ENCODE results near the gene RAB31.
"Not testable (repeated sequence)": the region's sequence is repeated elsewhere in the genome, so short reads cannot be mapped to it uniquely, and the experiment has no call there.

The RAB31 gene

GRCh38 chr18:9768071-9768691 is 60.1 kb downstream of the RAB31 start:
- H4K91ac ChIP-seq (ENCODE audit: low read depth, low read length, poor library complexity); H3K27ac ChIP-seq (replicated peaks; ENCODE audit: low read length); H3K4ac ChIP-seq (ENCODE audit: low read length); H2AK5ac ChIP-seq (ENCODE audit: low read depth, low read length); H2AFZ ChIP-seq (ENCODE audit: low read length); H3K79me1 ChIP-seq (ENCODE audit: low read depth, low read length); H3K36me3 ChIP-seq (replicated peaks in 1 of 2; ENCODE audit: control insufficient read depth in 2 of 2, insufficient read depth in 2 of 2, low read length in 2 of 2); H2BK15ac ChIP-seq (ENCODE audit: low read length); H3K18ac ChIP-seq (ENCODE audit: low read length); H4K8ac ChIP-seq (ENCODE audit: low read depth, low read length); DNase-seq (ENCODE audit: low spot score); H2BK120ac ChIP-seq (ENCODE audit: low read depth, low read length); H3K23ac ChIP-seq (ENCODE audit: low read depth, low read length, poor library complexity); H3K9ac ChIP-seq (ENCODE audit: low read depth, low read length, poor library complexity); H3K4me2 ChIP-seq (ENCODE audit: insufficient read depth, low read length, poor library complexity, severe bottlenecking); H3K4me3 ChIP-seq (ENCODE audit: low read length in 2 of 2); H2BK12ac ChIP-seq (ENCODE audit: low read length); H3K9me3 ChIP-seq (replicated peaks in 1 of 2; ENCODE audit: control insufficient read depth in 2 of 2, insufficient read depth in 1 of 2, low read depth in 1 of 2, low read length in 2 of 2); H3K27me3 ChIP-seq (ENCODE audit: control insufficient read depth in 3 of 3, insufficient read depth in 3 of 3, low read depth in 1 of 3, low read length in 3 of 3); H2BK5ac ChIP-seq (ENCODE audit: low read length); H3K14ac ChIP-seq (ENCODE audit: low read length): not testable (repeated sequence)
- no CpG with 5 or more reads among the region's 2 CpGs for WGBS, 2 donors (ENCODE audit: extremely low coverage in 2 of 2, insufficient read length in 2 of 2, insufficient replicate concordance in 1 of 2)
- H3K4me1 ChIP-seq (ENCODE audit: control insufficient read depth in 2 of 2, insufficient read depth in 1 of 2, low read depth in 1 of 2, low read length in 2 of 2): peaks cover 6 to 11% of the 10 kb centered on the region in 2 donors

DNA sequence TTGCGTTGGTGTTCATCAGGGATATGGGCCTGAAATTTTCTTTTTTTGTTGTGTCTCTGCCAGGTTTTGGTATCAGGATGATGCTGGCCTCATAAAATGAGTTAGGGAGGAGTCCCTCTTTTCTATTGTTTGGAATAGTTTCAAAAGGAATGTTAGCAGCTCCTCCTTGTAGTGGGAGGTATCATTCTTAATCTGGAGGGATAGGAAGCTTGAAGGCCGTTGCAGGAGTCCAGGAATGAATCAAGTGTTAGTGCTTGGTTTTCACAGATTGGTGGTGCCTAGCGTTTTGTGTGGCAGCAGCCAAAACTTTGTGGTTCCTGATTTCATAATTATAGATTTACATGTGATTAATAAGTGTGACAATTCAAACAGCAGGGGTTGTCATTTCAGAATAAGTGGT is 62.0 kb downstream of the RAB31 start:
- H4K91ac ChIP-seq (ENCODE audit: low read depth, low read length, poor library complexity); DNase-seq (ENCODE audit: low spot score); H3K4me2 ChIP-seq (ENCODE audit: insufficient read depth, low read length, poor library complexity, severe bottlenecking); H2BK15ac ChIP-seq (ENCODE audit: low read length); H3K27ac ChIP-seq (replicated peaks; ENCODE audit: low read length); H3K79me1 ChIP-seq (ENCODE audit: low read depth, low read length); H2AFZ ChIP-seq (ENCODE audit: low read length); H2BK12ac ChIP-seq (ENCODE audit: low read length); H2AK5ac ChIP-seq (ENCODE audit: low read depth, low read length); H2BK5ac ChIP-seq (ENCODE audit: low read length); H3K9ac ChIP-seq (ENCODE audit: low read depth, low read length, poor library complexity); H3K4ac ChIP-seq (ENCODE audit: low read length); H3K9me3 ChIP-seq (replicated peaks in 1 of 2; ENCODE audit: control insufficient read depth in 2 of 2, insufficient read depth in 1 of 2, low read depth in 1 of 2, low read length in 2 of 2); H3K4me3 ChIP-seq (ENCODE audit: low read length in 2 of 2); H2BK120ac ChIP-seq (ENCODE audit: low read depth, low read length); H3K27me3 ChIP-seq (ENCODE audit: control insufficient read depth in 3 of 3, insufficient read depth in 3 of 3, low read depth in 1 of 3, low read length in 3 of 3); H4K8ac ChIP-seq (ENCODE audit: low read depth, low read length); H3K18ac ChIP-seq (ENCODE audit: low read length); H3K14ac ChIP-seq (ENCODE audit: low read length); H3K23ac ChIP-seq (ENCODE audit: low read depth, low read length, poor library complexity); H3K36me3 ChIP-seq (replicated peaks in 1 of 2; ENCODE audit: control insufficient read depth in 2 of 2, insufficient read depth in 2 of 2, low read length in 2 of 2): not testable (repeated sequence)
- WGBS, 2 donors (ENCODE audit: extremely low coverage in 2 of 2, insufficient read length in 2 of 2, insufficient replicate concordance in 1 of 2): no CpG with 5 or more reads among the region's 3 CpGs
- H3K4me1 ChIP-seq (ENCODE audit: control insufficient read depth in 2 of 2, insufficient read depth in 1 of 2, low read depth in 1 of 2, low read length in 2 of 2): peaks cover 6 to 12% of the 10 kb centered on the region in 2 donors

DNA sequence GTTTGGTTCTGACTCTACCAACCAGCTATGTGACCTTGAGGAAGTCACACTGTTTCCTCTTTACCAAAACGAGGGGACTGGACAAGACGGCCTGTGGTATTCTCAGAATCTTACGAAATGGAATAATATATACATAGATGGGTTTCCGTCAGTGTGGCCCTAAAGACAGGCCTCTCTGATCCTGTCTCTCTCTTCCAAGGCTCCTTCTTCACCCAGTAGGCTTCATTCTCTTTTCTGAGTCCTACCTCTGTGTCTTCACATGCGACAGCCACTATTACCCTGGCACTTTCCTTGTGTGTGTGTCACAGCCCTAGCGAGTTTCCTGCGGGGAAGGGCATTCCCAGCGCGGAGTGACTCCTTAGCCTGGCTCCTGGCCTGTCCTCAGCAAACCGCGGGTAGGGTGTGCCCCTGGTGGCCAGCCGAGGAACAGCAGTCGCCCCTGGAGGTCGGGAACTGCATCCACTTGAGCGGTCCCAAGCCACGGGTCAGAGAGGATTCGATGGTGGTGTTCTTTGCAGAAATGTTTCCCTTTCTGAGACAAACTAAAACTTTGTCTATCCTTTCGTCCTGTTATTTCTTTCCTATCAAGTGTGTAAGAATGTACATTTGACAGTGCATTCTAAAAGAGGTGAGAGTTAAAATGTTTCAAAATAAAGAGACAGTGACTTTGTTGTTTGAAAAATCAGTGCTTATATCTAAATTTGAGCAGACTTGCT is 63.3 kb downstream of the RAB31 start:
- no peak overlapping the region for H2BK120ac ChIP-seq (ENCODE audit: low read depth, low read length)
- no peaks in the 10 kb centered on the region for H3K9me3 ChIP-seq (replicated peaks in 1 of 2; ENCODE audit: control insufficient read depth in 2 of 2, insufficient read depth in 1 of 2, low read depth in 1 of 2, low read length in 2 of 2)
- H3K4me2 ChIP-seq (ENCODE audit: insufficient read depth, low read length, poor library complexity, severe bottlenecking): no peak overlapping the region
- H4K91ac ChIP-seq (ENCODE audit: low read depth, low read length, poor library complexity): no peak overlapping the region
- no peak overlapping the region for H3K4me3 ChIP-seq (ENCODE audit: low read length in 2 of 2)
- no peak overlapping the region for H2BK12ac ChIP-seq (ENCODE audit: low read length)
- H2AFZ ChIP-seq (ENCODE audit: low read length): peak overlapping the region; percentile 65
- H3K23ac ChIP-seq (ENCODE audit: low read depth, low read length, poor library complexity): no peak overlapping the region
- H3K4ac ChIP-seq (ENCODE audit: low read length): no peak overlapping the region
- H2BK15ac ChIP-seq (ENCODE audit: low read length): no peak overlapping the region
- no peaks in the 10 kb centered on the region for H3K27me3 ChIP-seq (ENCODE audit: control insufficient read depth in 3 of 3, insufficient read depth in 3 of 3, low read depth in 1 of 3, low read length in 3 of 3)
- H3K79me1 ChIP-seq (ENCODE audit: low read depth, low read length): no peaks in the 10 kb centered on the region
- no peak overlapping the region for H2BK5ac ChIP-seq (ENCODE audit: low read length)
- H4K8ac ChIP-seq (ENCODE audit: low read depth, low read length): no peak overlapping the region
- no peak overlapping the region for H3K9ac ChIP-seq (ENCODE audit: low read depth, low read length, poor library complexity)
- DNase-seq (ENCODE audit: low spot score): peak; percentile 69
- peaks cover 6 to 13% of the 10 kb centered on the region in 2 donors for H3K4me1 ChIP-seq (ENCODE audit: control insufficient read depth in 2 of 2, insufficient read depth in 1 of 2, low read depth in 1 of 2, low read length in 2 of 2)
- no peak overlapping the region for H3K27ac ChIP-seq (replicated peaks; ENCODE audit: low read length)
- no peak overlapping the region for H3K14ac ChIP-seq (ENCODE audit: low read length)
- H3K18ac ChIP-seq (ENCODE audit: low read length): no peak overlapping the region
- no peaks in the 10 kb centered on the region for H3K36me3 ChIP-seq (replicated peaks in 1 of 2; ENCODE audit: control insufficient read depth in 2 of 2, insufficient read depth in 2 of 2, low read length in 2 of 2)
- no CpG with 5 or more reads among the region's 18 CpGs for WGBS, 2 donors (ENCODE audit: extremely low coverage in 2 of 2, insufficient read length in 2 of 2, insufficient replicate concordance in 1 of 2)
- no peak overlapping the region for H2AK5ac ChIP-seq (ENCODE audit: low read depth, low read length)

- H3K9ac ChIP-seq (ENCODE audit: low read depth, low read length, poor library complexity): no peak overlapping the region
- H2BK12ac ChIP-seq (ENCODE audit: low read length): no peak overlapping the region
- no peak for DNase-seq (ENCODE audit: low spot score)
- H3K4ac ChIP-seq (ENCODE audit: low read length): no peak overlapping the region
- H3K79me1 ChIP-seq (ENCODE audit: low read depth, low read length): no peaks in the 10 kb centered on the region
- no peak overlapping the region for H2BK5ac ChIP-seq (ENCODE audit: low read length)
- no peak overlapping the region for H2BK120ac ChIP-seq (ENCODE audit: low read depth, low read length)
- no peak overlapping the region for H4K91ac ChIP-seq (ENCODE audit: low read depth, low read length, poor library complexity)
- H3K14ac ChIP-seq (ENCODE audit: low read length): peak overlapping the region; percentile 22
- no peak overlapping the region for H2BK15ac ChIP-seq (ENCODE audit: low read length)
- H2AK5ac ChIP-seq (ENCODE audit: low read depth, low read length): no peak overlapping the region
- peaks cover 0 to 3% of the 10 kb centered on the region in 2 donors for H3K36me3 ChIP-seq (replicated peaks in 1 of 2; ENCODE audit: control insufficient read depth in 2 of 2, insufficient read depth in 2 of 2, low read length in 2 of 2)
- no peaks in the 10 kb centered on the region for H3K9me3 ChIP-seq (replicated peaks in 1 of 2; ENCODE audit: control insufficient read depth in 2 of 2, insufficient read depth in 1 of 2, low read depth in 1 of 2, low read length in 2 of 2)
- no peak overlapping the region for H4K8ac ChIP-seq (ENCODE audit: low read depth, low read length)
- peak overlapping the region; percentile 12 for H2AFZ ChIP-seq (ENCODE audit: low read length)
- H3K4me3 ChIP-seq (ENCODE audit: low read length in 2 of 2): no peak overlapping the region
- H3K27ac ChIP-seq (replicated peaks; ENCODE audit: low read length): no peak overlapping the region
- WGBS, 2 donors (ENCODE audit: extremely low coverage in 2 of 2, insufficient read length in 2 of 2, insufficient replicate concordance in 1 of 2): 100% methylated on average over 2 of the region's 14 CpGs; no CpG with 5 or more reads in 1 of the 2 donors
- no peaks in the 10 kb centered on the region for H3K27me3 ChIP-seq (ENCODE audit: control insufficient read depth in 3 of 3, insufficient read depth in 3 of 3, low read depth in 1 of 3, low read length in 3 of 3)
- H3K18ac ChIP-seq (ENCODE audit: low read length): no peak overlapping the region
- no peak overlapping the region for H3K23ac ChIP-seq (ENCODE audit: low read depth, low read length, poor library complexity)
- H3K4me2 ChIP-seq (ENCODE audit: insufficient read depth, low read length, poor library complexity, severe bottlenecking): no peak overlapping the region
- H3K4me1 ChIP-seq (ENCODE audit: control insufficient read depth in 2 of 2, insufficient read depth in 1 of 2, low read depth in 1 of 2, low read length in 2 of 2): peaks cover 6 to 13% of the 10 kb centered on the region in 2 donors
Observed at GRCh38 chr18:9771977-9772660, 64.0 kb downstream of the RAB31 start.
